Brain pericyte (primary cell): Measurements from ENCODE around the gene RHBDF2.

Experiments used
- DNase-seq: peaks from one replicate; pipeline ENCODE4 v3.0.0-alpha.2; 2012; ENCODE audit warnings: low read depth, low spot score

Gene RHBDF2

DNA sequence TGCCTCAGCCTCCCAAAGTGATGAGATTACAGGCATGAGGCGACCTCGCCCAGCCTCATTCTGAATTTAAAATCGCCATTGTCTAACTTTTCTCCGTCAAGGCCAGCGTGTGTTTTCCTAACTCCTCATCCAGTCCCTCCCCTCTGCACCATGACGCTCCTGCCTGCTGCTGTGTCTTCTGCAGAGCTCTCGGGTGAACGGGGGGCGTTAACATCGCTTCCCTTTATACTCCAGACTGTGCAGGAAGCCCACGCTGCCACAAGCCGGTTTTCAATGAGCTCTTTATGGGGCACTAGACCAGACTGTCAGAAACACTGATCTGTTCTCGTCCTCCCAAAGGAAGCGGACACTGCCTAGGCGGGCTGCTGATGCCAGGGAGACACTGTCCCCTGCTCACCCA lies 20.6 kb downstream of the RHBDF2 start:
- DNase-seq: no peak

DNA sequence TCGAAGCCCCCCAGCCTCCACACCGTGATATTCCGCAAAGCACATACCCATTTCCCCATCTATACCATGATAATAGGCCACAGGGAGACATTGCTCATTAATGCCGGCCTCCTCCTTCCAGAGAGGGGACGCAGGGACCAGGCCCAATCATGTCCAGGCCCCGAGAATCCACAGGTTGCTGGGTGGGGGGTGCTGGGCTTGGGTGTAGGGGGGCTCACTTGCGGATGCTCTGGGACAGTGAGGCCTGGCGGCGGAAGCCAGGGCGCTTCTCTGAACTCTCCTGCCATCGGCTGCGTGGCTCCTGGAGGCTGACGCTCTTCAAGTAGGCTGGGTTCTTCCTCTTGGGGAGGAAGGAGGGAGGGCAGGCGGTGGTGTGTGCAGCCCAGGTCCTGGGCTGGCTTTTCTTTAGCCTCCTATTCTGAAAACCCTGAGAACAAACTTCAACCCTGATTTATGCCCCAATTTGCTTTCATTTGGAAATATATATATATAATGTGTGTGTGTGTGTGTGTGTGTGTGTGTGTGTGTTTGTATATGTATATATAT lies 21.6 kb downstream of the RHBDF2 start:
- DNase-seq: no peak

- DNase-seq: no peak
These were observed 22.3 kb downstream of the RHBDF2 start for GRCh38 chr17:76478730-76479514.

DNA sequence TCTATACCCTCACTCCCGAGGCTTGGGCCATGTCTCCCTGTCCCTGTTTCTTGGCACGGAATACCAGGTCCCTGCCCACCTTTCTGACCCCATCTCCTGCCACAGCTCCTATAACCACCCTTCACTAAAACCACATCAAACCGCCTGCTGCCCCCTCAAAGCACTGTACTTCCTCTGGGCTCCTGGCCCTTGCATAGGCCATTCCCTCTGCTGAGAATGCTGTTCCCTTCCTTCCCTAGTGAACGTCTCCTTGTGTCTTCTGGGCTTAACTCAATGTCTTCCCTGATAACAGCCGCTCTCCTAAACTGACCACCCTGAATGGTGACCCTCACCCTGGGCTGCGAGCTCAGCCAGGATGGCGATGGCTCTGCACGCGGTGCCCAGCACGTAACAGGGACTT lies 23.1 kb downstream of the RHBDF2 start:
- DNase-seq: no peak

DNA sequence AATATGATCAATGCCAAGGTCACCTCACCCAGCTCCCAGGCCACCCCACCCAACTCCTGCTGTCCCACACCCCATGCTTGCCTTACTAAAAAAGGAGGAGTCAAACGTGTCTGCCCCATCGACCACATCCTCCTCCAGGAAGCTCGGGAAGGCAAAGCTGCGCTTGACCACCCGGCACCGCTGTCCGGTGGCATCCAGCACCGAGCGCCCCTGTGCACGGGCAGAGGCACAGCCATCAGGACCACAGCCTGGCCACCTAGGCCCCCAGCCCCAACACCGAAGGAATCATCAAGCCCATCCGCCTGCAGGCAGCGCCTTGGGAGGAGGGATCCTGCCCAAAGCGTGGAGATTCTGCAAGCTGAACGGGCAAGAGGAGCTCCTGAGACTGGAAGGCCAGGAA lies 23.6 kb downstream of the RHBDF2 start:
- DNase-seq: no peak

DNA sequence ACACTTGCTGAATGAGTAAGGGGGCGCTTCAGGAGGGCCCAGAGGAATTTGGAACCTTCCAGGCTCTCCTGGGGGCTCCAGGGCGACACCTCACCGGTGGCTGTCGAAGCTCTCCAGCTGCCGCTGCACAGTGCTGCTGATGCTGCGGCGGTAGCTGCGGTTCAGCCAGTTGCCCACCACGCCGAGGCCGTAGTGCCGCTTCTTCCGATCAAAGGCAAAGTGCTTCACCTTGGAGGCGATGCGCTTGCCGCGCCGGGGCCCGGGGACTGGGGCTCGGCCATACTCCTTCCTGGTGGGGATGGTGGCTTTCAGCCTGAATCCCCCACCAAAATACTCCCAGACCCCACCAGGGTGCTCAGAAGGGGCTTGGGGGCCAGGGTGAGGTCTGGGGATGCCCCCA lies 24.5 kb downstream of the RHBDF2 start:
- DNase-seq: no peak

- DNase-seq: no peak
These were observed 25.9 kb downstream of the RHBDF2 start for GRCh38 chr17:76475302-76475701.

GRCh38 chr17:76474894-76475293 lies 26.3 kb downstream of the RHBDF2 start:
- no peak for DNase-seq

DNA sequence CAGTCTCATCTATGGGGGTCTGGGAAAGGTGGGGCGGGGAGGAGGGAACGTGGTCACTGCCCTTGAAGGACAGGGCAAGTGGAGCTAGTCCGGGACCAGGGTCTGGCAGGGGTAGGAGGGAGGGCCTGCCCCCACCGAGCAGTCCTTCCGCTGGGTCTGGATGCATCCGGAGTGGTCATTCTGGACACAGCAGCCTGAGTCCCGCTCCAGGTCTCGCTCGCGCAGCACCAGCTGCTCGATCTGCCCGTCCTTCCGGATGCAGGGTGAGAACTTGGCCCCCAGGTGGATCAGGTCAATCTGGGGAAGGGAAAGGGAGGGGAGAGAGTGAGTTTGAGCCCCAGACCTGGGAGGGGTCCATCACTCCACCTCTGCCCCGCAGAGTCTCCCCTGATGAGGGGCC lies 27.0 kb downstream of the RHBDF2 start:
- no peak for DNase-seq

DNA sequence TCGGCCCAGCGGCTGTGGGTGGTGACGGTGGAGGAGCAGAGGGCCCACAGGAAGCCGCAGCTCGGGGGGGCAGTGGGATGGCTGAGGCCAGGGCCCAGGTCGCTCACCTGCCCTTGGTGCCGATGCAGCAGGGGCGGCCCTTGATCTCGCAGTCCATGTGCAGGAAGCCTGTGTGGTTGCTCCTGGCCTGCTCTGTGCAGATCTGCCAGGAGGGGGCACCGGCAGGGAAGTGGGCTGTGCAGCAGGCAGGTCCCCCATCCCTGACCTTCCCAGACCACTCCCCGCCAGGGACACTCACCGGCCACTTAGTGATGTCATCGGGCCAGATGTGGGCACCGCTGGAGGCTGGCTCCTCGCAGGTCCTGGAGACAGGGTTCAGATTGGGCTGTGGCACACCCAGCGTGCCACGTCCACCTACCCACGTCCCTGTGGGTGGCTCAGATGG lies 27.7 kb downstream of the RHBDF2 start:
- DNase-seq: no peak

DNA sequence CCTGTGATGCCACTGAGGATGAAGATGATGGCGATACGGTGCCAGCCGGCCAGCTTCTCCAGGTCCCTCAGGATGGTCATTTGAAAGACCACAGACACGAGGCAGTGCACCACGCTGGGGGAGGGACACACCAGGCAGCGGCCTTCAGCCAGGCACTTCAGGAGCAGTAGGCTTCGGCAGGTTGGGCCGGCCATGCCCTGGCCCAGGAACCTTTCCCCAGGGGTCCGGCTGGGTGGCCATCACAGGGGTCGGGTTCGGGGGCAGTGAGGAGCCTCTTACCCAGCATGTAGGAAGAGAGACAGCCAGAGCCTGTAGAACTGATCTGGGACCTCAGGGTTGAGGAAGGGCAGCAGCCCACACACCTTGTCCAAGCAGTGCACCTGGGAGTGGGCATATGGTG lies 28.5 kb downstream of the RHBDF2 start:
- DNase-seq: no peak

- DNase-seq: no peak
These were observed 29.0 kb downstream of the RHBDF2 start for GRCh38 chr17:76472258-76472645.

GRCh38 chr17:76471498-76472257 lies 29.5 kb downstream of the RHBDF2 start:
- no peak for DNase-seq

GRCh38 chr17:76469991-76470739 lies 31.1 kb downstream of the RHBDF2 start:
- no peak for DNase-seq

DNA sequence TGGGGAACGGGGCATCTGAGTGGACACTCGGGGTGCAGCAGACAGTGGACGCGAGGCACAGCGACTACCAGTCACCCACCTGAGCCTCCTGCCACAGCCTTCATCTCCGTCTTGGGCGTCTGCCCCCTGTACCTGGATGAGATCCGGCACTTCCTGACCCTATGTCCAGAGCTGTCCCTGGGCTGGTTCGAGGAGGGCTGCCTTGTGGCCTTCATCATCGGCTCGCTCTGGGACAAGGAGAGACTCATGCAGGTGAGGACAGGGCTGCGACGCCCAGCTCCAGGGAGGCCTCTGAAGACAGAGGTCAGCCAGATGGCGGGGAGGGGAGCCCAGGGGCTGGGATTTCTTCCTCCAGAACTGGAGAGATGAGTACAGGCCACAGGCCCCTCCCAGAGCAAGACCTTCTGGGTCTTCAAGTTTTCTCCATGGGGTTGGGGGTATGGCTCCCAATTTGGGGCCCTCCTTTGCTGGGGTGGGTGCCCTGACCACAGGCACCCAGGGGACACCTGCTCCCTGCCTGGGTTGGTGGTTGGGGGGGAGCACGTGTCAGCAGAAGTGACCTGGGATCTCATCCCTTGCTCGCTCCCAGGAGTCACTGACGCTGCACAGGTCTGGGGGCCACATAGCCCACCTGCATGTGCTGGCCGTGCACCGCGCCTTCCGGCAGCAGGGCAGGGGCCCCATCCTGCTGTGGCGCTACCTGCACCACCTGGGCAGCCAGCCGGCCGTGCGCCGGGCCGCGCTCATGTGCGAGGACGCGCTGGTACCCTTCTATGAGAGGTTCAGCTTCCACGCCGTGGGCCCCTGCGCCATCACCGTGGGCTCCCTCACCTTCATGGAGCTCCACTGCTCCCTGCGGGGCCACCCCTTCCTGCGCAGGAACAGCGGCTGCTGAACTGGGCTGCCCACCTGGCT lies 31.9 kb downstream of the RHBDF2 start:
- DNase-seq: no peak

GRCh38 chr17:76468634-76469010 lies 32.6 kb downstream of the RHBDF2 start:
- DNase-seq: no peak

- no peak for DNase-seq
These were observed 33.2 kb downstream of the RHBDF2 start for GRCh38 chr17:76467809-76468633.

DNA sequence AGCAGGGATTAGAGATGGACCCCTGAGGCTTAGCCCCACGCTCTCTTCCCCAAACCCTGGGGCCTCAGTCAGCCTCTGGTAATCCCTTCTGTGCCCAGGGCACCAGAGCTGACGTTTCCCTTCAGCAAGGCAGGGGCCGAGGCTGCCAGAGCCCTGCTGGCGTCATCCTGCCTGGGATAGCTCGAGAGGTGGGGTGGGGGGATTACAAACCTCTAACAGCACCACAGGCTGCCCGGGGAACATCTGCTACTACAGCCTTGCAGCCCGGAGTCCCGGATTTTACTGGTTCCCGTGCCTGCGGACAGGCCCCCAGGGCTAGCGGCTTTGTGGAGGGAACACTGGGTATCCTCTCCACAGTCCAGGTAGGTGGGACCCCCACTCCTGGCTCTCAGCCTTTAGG lies 33.9 kb downstream of the RHBDF2 start, which contains the start of gene AANAT:
Gene AANAT (plus strand): TSS at position 238 of the 400 bp plus-strand sequence. CDS start 1,144 bp downstream, outside the sequence.
- DNase-seq: no peak

- DNase-seq: no peak
These were observed 34.5 kb downstream of the RHBDF2 start for GRCh38 chr17:76466775-76467130.
